H1 (cell line): ENCODE measurements around the gene PTPRR.

Experiments used
- BRCA1 ChIP-seq: IDR thresholded peaks from 2 replicates; pipeline ENCODE4 v1.6.1; 2012; ENCODE audit warnings: low read depth, low read length, improper control_type of control experiment
- EP300 ChIP-seq, 2 experiments: IDR thresholded peaks; 1 replicate in 1 of 2; 2 replicates in 1 of 2; pipeline ENCODE4 v1.6.1; 2011 to 2012; ENCODE audit warnings: low read depth in 2 of 2, low read length in 2 of 2, mild to moderate bottlenecking in 2 of 2, borderline replicate concordance in 1 of 2, inconsistent platforms in 1 of 2, moderate library complexity in 1 of 2
- EZH2 ChIP-seq: fragments of 200-600 bp; sonication (generic); IDR thresholded peaks from 2 replicates; pipeline ENCODE4 v1.7.1; 2012; ENCODE audit warnings: low read depth, mild to moderate bottlenecking, moderate library complexity, low read length, inconsistent platforms; ENCODE audit not compliant: severe bottlenecking
- JUND ChIP-seq: IDR thresholded peaks from 2 replicates; pipeline ENCODE4 v1.6.1; 2011; ENCODE audit warnings: mild to moderate bottlenecking, improper control_type of control experiment, low read length
- MAFK ChIP-seq: IDR thresholded peaks from 2 replicates; pipeline ENCODE4 v1.6.1; 2012; ENCODE audit warnings: low read depth, mild to moderate bottlenecking, improper control_type of control experiment, low read length
- TAF1 ChIP-seq: IDR thresholded peaks from 2 replicates; pipeline ENCODE4 v1.6.1; 2011; ENCODE audit warnings: mild to moderate bottlenecking, low read depth, low read length
- YY1 ChIP-seq: IDR thresholded peaks from 2 replicates; pipeline ENCODE4 v1.6.1; 2011; ENCODE audit warnings: low read depth, mild to moderate bottlenecking, low read length
- ZNF274 ChIP-seq: IDR thresholded peaks from 2 replicates; pipeline ENCODE4 v1.7.0; 2012; ENCODE audit warnings: low read length, borderline replicate concordance; ENCODE audit errors: extremely low read depth
- TF ChIP-seq, protein P1 (sequence below), 3 experiments: IDR thresholded peaks; 1 replicate in 2 of 3; 2 replicates in 1 of 3; pipeline versions ENCODE4 v1.5.1 to v1.6.1; 2011; ENCODE audit warnings: low read length in 3 of 3, mild to moderate bottlenecking in 3 of 3, inconsistent platforms in 2 of 3, low read depth in 1 of 3, moderate library complexity in 1 of 3; ENCODE audit not compliant: insufficient read depth in 1 of 3; ENCODE audit errors: control extremely low read depth in 1 of 3

DNA sequence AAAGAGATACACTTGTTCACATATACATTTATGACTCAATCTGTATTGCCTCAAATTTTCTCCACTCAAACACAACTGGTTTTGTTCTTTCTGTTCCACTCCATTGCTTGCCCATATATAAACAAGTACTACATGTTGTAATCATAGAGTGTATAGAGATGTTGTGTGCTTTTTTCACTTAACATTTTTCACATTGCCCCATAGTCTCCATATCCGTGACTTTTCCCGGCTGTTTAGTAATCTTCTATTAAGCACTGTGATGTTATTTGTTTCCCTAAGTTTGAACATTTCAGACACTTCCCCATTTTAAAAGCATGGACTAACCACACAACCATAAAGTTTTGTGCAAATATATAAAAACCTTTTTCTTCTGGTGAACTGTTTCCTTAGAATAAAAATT lies 45.5 kb upstream of the PTPRR start:
- TF ChIP-seq, protein P1, sequence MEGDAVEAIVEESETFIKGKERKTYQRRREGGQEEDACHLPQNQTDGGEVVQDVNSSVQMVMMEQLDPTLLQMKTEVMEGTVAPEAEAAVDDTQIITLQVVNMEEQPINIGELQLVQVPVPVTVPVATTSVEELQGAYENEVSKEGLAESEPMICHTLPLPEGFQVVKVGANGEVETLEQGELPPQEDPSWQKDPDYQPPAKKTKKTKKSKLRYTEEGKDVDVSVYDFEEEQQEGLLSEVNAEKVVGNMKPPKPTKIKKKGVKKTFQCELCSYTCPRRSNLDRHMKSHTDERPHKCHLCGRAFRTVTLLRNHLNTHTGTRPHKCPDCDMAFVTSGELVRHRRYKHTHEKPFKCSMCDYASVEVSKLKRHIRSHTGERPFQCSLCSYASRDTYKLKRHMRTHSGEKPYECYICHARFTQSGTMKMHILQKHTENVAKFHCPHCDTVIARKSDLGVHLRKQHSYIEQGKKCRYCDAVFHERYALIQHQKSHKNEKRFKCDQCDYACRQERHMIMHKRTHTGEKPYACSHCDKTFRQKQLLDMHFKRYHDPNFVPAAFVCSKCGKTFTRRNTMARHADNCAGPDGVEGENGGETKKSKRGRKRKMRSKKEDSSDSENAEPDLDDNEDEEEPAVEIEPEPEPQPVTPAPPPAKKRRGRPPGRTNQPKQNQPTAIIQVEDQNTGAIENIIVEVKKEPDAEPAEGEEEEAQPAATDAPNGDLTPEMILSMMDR (IDR thresholded peaks at IDR 0.05; ENCODE audit: control extremely low read depth in 1 of 3, insufficient read depth in 1 of 3, low read depth in 1 of 3, low read length in 3 of 3): no peak
- TF ChIP-seq EZH2: no peak
- TF ChIP-seq TAF1: no peak
- no peak for TF ChIP-seq EP300 (IDR thresholded peaks at IDR 0.05; ENCODE audit: borderline replicate concordance in 1 of 2, low read depth in 2 of 2, low read length in 2 of 2)
- no peak for TF ChIP-seq BRCA1
- TF ChIP-seq ZNF274: no peak
- no peak for TF ChIP-seq JUND
- TF ChIP-seq YY1: no peak
- no peak for TF ChIP-seq MAFK
